Right ventricle myocardium inferior (tissue), 1 donor: ENCODE data around the gene MIAT. TPM values are rescaled to one million over a fixed set of nuclear protein-coding genes. Genes with fewer than 3 reads are reported as not detected.

Source experiments
- ATAC-seq: fragments of 200-7000 bp; cut with Tn5 transposase; one replicate; pipeline ENCODE4 v1.9.1; 2020; ENCODE audit warnings: mild to moderate bottlenecking, moderate library complexity
- DNase-seq: peaks from one replicate; pipeline ENCODE4 v3.0.0; 2021; ENCODE audit errors: missing footprints
- intact Hi-C: fragments of 100-400 bp; cut with DNase I; formaldehyde crosslinking; loops from one replicate; pipeline ENCODE4 v1.11.0; 2022
- total RNA-seq: library from RNA; stranded (reverse); fragmentation: NEBNext Ultra II Directional; extraction: Animal tissue kit (Norgen Biotek cat#: 25700); gene quantifications from one replicate; pipeline ENCODE4 v1.2.1, GENCODE V29; 2021
- donor health status: DM: no; HTN: yes; CAD: no; lungs with severe emphysema.

MIAT gene
- total RNA-seq, 1 donor from 2014 or later = 0.38 TPM

DNA sequence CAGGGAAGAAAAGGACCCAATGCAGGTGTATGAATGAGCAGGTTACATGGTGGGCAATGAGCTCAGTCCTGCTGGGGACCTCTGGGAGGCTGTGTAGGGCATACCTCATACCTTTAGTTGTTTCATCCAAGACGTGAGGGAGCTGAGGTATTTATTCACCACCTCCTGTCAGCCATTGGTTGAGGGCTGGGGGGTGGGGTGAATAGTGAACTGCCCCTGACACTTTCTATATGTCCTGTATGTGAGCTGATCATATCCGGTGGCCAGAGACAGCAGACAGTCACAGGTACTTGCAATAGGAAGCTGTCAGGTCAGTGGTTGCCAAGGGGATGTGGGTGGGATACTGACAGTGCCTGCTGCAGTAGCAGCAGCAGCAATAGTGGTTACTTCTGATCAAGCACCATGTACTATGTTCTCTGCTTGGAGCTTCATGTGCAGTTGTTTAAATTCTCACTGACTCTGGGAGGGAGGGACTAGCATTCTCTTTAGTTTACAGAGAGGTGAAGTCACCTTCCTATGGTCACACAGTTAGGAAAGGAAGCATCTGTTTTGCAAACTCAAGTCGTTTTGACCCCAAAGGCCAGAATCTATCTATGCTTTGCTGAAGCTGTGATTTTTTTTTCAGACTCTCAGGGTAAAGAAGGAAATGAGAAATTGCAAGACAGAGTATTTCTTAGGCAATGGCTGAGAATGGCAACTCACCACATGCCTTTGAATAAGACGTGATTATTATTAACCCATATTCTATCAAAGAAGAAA is 54.0 kb downstream of the MIAT start:
- DNase-seq (no peak), ATAC-seq (no peak)
- intact Hi-C loops = no loop called here

DNA sequence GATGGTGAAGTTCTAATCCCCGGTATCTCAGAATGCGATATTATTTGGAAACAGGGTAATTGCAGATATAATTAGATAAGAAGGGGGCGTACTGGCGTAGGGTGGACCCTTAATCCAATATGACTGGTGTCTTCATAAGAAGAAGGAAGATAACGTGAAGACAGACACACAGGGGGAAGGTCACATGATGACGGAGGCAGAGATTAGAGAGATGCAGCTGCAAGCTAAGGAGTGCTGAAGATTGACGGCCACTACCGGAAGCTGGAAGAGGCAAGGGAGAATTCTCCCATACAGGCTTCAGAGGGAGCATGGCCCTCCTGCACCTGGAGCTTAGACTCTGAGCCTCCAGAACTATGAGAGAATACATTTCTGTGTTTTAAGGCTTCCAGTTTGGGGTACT is 54.8 kb downstream of the MIAT start:
- ATAC-seq (no peak), DNase-seq (no peak)
- intact Hi-C loops = no loop called here

DNA sequence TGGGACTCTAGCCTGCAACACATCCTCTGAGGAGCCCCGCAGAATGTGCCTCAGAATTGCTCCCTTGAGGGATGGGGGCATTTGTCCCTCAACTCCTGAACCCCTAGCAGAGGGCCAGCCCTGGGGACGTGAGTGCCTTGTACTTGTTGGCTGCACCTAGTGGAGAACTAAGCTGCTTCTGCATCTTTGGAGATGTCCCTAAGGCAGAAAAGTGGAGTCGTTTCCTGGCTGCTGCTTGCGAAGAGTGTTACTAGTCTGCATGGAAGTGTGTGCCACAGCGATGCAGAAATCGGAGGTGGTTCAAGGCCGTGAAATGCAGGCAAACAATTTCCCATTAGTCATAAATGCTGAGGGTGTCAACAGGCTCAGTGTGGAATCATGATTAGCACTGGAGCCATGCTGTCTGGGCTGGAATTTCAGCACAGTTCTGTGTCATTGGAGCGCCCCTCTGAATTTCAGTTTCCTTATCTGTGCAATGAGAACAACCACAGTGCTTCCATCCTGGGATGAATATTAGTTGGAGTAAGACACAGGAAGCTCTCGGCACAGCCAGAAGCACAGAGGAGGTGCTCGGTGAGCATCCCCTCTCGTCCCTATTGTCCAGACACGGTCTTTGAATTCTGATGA is 56.5 kb downstream of the MIAT start:
- intact Hi-C loops = no loop called here
- no peak for DNase-seq
- no peak for ATAC-seq

DNA sequence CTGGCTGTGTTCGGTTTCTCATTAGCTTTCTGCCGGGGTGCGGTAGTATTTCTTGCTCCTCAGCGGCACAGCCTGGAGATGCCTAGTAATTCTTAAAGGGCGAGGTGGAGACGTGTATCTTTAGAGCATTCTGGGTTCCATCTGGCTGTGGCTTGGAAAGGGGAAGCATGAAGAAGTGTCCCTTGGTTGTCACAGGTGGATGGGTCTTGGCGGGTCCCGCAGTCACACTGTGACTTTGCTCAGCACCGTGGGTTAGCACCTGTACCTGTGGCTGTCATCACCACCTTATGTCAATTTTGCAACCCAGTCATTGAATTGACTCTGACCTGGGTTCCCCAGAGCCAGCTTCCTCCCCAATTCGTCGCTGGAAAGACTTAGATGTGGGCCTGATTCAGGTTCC is 57.6 kb downstream of the MIAT start:
- no peak for DNase-seq
- ATAC-seq = no peak

DNA sequence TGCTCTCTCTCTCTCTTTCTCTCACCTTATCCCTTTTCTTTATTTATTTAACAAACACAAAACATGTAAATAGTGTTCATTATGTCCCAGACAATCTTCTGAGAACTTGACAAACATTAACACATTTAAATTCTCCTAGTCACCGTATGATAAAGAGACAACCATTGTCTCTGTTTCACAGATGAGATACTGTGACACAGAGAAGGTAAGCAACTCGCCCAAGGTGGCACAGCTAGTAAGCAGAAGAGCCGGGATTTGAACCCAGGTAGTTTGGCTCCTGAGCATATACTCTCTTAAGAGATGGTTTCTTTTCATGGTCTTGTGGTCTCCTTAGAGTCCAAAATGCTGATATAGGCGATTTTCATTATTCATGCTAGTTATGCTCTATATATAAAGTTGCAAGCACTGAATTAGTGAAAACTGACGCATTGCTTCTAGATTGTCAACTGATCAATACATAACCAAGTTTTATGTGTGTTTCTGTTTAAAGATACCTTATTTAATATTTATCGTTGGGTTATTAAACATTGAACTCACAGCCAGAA is 58.1 kb downstream of the MIAT start:
- DNase-seq (no peak), ATAC-seq (no peak)
- intact Hi-C loops = no loop called here

More for the DNA sequence above, 57.6 kb downstream of the MIAT start:
- intact Hi-C loops = no loop called here

DNA sequence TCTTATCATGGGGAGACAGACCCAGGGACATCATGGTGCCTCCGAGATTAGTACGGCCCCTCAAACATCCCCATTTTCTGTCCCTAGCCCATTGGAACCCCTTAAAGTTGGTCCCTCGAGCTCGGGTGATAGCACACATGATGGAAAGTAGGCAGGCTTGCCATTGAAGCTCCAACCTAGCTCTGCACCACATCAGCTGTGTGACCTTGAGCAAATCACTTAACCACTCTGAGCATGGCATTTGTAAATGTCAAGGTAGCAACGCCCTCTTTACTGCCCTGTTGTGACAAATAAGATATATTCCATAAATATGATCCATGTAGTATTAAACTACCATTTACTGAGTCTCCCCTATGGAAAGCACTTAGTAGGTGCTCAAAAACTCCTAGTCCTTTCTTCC is 61.1 kb downstream of the MIAT start:
- ATAC-seq (no peak), DNase-seq (no peak)
- intact Hi-C loops = no loop called here

DNA sequence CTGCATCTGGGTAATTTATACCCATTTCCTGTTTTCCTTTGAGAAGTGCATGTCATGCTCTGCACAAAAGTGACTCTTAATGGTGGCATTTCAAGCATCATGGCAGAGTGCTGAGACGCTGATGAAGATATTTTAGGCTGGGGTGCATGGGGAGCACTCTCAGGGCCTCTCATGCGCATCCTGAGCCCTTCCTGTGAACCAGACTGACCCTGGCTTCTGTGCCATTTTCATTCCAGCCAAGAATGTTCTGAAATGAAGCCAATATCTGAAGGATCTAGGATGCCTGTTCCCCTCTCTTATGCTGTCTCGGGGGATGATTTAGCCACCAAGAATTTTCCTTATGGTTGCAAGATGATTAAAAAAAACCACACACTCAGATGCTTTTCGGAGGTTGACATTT is 61.5 kb downstream of the MIAT start:
- ATAC-seq (no peak), DNase-seq (no peak)
- intact Hi-C loops = no loop called here

DNA sequence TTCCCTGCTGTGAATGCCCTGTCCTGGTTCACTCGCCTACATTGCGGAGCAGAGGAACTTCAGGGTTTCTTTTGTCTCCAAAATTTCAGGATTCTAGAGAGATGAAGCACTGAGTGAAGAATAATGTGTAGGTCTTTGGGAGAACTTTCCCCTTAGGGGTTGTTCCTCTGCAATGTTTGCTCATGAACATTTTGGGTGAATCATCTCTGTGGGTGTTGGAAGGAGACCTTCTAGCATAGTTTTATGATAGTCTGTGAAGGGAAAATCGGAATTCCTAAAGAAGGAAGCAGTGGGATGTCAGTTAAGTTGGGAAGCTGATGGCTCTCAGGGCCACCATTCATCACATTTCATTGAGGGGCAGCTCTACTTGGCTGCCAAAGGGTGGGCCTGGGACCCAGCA is 64.8 kb downstream of the MIAT start:
- intact Hi-C loops = no loop called here
- ATAC-seq = no peak
- no peak for DNase-seq

DNA sequence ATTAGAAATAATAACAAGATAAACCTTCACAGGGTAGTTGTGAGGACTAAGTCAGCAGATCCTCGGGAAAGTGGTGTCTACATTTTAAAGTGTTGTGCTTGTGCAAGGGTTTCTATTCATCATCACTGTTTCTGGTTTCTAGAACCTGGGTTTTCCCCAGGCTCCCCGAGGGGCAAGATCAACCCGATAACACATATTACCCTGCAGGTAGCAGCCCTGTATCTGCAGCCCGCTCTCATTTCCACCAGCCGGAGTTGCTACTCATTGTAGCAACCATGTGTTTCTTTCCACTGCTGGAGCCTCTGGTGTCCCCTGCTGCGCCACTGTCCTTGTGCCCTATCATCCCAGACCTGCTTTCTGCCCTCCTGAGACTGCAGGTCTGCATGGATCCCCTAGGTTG is 67.0 kb downstream of the MIAT start:
- ATAC-seq (no peak), DNase-seq (no peak)
- intact Hi-C loops = no loop called here

DNA sequence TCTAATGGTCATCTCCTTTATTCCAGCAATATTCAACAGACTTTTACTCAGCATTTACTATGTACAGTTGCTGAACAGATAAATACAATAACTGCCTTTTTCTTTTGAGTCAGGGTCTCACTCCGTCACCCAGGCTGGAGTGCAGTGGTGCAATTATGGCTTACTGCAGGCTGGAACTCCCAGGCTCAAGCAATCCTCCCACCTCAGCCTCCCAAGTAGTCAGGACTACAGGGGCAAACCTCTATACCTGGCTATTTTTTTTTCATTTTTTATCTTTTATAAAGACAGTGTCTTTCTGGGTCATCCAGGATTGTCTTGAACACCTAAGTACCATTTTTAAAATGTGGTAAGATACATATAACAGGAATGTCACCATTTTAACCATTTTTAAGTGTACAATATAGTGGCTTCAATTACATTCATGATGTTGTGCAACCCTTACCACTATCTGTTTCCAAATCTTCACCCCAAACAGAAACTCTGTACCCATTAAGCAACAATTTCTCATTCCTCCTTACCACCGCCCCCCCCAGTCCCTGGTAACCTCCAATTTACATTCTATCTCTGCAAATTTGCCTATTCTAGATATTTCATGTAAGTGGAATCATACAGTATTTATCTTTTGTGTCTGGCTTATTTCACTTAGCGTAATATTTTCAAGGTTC is 67.8 kb downstream of the MIAT start:
- intact Hi-C loops = no loop called here
- ATAC-seq (no peak), DNase-seq (no peak)

Other genes starting within 250 kb of the MIAT start
- gene ASPHD2, start 228.3 kb upstream of the MIAT start, total RNA-seq = 0.19 TPM
- gene HPS4, start 173.8 kb upstream of the MIAT start, total RNA-seq = 8.5 TPM
- 20.9 TPM for gene SRRD, start 173.7 kb upstream of the MIAT start, total RNA-seq
- 20.3 TPM for gene TFIP11, start 145.1 kb upstream of the MIAT start, total RNA-seq
- 29.1 TPM for gene TPST2, start 67.5 kb upstream of the MIAT start, total RNA-seq
- 0.87 TPM for gene CRYBB1, start 39.6 kb upstream of the MIAT start, total RNA-seq
- gene CRYBA4, start 35.6 kb upstream of the MIAT start, total RNA-seq = not detected